DMS79 treated with DMSO at 0.1 percent for 48 hours (cell line): ENCODE results near the gene ADGRV1.
"Not testable (repeated sequence)": the region's sequence is repeated elsewhere in the genome, so short reads cannot be mapped to it uniquely, and the experiment has no call there.

Experiments
- DNase-seq: peaks from one replicate; lab custom pipeline; 2025; lab: John Stamatoyannopoulos, UW

The ADGRV1 gene

DNA sequence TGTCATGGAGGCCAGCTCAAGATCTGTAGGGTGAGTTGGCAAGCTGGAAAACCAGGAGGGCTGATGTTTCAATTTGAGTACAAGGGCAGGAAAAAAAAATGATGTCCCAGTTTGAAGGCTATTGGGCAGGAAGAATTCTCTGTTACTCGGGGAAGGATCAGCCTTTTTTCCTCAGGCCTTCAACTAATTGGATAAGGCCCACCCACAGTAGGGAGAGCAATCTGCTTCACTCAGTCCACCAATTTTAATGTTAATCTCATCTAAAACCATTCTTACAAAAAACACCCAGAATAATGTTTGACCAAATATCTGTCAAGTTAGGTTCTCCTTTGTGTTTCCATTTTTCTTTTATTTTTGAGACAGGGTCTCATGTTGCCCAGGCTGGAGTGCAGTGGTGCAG is 442.1 kb downstream of the ADGRV1 start:
- DNase-seq: no peak

DNA sequence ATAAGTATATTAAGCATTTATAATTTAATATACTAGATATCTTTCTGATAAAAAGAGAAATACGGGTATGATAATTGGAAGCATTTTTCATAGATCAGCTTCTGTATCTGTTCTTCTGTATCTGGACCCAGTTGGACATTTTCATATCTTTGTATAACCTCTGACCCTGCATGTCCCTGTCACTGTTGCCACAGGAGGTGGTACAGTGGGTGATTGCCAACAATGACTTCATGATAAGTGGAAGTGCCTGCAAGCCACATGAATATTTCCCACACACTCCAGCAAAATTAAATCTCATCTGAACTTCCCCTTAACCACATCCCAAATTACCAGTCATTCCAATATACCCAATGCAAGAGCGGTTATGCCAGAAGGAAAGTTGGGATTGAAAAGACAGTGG is 448.1 kb downstream of the ADGRV1 start:
- no peak for DNase-seq

DNA sequence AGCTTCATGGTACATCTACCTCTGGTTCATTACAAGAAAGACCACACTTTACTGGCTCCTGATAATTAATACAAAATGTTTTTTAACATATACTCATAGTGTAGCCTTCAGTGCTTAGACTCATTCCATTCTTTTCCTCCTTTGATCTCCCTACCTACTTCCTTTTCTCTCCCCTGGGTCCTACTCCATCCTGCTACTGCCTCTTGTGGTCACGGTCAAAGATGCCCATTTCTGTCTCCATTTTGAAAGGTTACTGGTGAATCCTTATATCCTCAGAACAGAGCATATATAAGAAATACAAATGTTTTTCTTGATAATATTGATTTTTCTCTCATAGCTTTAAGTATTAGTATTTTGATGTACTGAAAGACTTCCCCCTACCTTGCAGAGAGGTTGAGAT is 448.7 kb downstream of the ADGRV1 start:
- no peak for DNase-seq

DNA sequence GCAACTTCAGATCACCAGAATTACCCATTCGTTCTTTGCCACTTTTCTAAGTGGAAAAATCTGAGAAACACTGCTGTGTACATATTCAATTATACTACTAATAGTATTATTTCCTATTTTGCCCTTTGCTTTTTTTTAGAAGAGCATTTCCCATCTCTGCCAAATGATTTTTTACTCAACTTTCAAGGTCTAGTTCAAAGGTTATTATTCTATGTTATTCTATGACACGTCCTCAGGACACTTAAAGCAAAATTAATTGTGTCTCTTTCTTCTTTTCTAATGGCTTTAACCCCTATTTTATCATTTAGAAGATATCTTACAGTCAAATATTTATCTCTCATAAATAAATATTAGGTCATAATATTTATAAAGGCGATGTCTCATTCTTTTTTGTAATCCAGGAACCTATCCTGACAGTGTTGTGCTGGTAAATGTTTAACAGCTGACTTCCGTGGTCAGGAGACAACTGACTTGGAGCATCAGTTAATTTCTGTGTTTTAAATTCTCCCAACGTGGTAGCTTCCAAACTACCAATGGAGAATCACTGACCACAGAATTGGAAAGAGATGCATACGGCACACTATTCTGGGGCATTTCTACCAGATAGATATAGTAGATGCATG is 449.3 kb downstream of the ADGRV1 start:
- DNase-seq: no peak

DNA sequence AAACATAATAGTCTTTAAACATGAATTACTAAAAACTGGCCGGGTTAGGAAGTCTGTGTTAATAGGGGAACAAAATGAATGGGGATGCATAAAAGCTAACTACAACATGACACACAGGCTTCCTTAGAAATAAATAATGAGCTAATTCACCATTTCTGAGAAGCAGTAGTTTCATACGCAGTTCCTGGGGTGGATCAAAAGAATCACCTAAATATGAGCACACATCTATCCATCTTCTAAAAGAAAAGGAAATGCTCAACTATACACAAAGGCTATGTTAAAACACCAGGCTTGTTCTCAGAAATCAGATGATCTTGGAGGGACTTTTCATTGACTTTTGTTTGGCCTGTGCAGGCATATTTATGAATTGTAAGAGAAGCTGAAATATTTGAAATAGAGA is 451.5 kb downstream of the ADGRV1 start:
- no peak for DNase-seq

DNA sequence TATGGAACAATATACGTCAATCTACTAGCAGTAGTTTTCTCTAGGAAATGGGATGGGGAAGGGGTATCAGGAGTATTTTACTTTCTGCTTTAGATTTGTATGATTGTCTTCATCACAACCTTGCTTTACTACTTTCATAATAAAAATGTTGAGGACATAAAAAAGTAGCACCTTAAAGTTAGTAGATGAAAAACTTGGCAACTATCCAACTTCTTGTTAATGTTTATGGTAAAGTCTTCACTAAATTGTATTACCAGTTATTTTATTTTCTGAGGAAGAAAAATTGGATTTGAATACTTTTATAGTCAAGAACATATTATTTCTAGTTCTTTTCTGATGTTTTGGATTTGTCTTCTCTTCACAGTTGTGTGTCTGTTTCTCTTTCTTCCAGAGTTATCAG is 452.4 kb downstream of the ADGRV1 start:
- DNase-seq: no peak

DNA sequence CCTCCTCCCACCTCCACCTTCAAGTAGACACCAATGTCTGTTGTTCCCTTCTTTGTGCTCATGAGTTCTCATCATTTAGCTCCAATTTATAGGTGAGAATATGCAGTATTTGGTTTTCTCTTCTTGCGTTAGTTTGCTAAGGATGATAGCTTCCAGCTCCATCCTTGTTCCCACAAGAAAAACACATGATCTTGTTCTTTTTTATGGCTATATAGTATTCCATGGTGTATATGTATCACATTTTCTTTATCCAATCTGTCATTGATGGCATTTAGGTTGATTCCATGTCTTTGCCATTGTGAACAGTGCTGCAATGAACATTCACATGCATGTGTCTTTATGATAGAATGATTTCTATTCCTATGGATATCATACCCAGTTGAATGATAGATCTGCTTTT is 454.3 kb downstream of the ADGRV1 start:
- DNase-seq: not testable (repeated sequence)

DNA sequence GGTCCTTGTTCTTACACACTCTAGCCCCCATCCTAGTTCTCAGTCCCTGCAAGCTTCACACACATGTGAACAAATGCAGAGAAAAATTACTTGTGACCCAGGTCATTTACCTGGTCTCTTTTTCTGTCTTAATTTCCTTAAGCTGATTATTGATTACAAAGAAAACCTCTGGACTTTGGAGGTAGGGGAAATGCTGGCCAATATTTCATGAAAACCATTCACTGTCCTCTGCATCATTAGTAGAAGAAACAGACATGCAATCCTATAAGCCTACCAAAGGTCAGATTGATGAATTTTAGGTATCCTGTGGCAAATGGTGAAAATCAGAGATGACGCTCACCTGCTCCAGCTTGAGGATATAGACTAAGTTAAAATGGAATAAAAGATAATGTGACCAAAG is 457.7 kb downstream of the ADGRV1 start:
- DNase-seq: no peak

DNA sequence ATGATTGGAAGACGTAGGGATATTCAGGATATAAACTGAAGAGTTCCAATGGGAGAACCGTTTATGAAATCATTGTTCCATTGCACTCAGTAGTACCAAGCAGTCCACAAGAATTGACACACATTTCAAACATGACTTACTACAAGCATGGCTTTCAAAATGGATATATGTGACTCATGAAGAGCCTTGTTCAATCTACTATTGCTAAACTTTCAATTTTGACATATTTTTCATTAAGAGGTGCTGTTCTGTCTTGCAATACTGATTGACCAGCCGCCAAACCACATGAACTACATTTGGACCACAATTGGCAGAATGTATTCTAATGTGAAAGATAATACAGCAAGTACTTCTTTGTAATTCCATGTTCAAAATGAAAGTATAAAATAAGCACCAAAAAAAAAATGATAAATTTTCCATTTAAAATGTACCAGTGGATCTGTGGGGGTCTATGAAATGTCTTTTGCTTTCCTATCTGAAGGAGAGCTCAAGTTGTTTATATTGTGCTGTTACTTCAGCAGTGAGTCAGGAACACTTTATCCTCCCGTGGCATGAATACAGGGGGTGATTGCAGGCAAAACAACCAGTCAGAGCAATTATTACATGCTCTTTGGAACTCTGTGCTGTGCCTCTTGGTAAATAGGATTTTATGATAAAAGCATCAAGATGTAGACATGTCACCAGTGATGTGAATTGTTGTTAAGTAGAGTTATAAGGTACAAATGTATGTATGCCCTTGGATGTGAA is 458.5 kb downstream of the ADGRV1 start:
- no peak for DNase-seq

DNA sequence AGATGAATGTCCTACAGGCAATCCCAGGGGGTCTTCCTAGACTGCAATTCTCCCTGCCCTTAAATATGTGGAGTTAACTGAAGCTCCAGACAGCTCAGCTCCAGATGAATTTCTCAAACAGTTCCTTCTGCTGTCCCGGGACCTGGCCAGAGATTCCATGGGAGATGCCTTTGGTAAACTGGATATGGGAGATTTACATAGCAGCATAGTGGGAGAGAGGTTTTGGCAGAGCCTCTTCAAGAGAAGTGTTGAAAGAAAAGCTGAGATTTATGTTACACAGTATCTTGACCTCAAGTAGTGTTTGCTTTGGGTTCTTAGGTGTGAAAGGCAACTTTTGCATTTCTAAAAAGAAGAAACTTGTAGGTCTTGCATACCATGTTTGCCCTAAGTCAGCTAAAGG is 459.6 kb downstream of the ADGRV1 start:
- no peak for DNase-seq

DNA sequence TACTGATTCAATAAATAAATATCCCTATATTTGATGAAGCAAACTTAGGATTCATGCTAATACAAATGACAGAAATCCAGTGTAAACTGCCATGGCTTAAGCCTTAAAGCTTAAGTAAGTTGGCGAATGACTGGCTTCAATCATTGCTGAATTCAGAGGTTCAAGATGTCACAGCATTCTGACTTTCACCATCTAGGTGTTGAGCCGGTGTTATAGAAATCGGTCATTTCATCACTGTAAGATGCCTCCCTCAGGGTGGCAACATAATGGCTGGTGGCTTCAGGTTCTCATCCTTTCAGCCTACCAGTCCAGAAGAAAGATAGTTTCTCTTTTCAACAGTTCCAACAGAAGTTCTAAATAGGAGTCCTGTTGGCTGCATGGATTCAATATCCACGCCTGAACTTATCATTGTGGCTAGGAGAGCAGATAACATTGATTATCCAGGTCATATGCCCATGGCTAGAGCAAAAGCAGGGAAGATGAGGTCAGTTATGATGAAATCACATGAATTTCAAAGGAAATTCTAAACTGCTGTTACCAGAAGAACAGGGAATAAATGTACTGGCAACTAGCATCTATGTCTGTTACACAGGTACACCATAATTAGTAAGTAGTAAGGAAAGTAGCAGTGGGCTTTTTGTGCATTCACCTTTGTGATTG is 460.2 kb downstream of the ADGRV1 start:
- no peak for DNase-seq

DNA sequence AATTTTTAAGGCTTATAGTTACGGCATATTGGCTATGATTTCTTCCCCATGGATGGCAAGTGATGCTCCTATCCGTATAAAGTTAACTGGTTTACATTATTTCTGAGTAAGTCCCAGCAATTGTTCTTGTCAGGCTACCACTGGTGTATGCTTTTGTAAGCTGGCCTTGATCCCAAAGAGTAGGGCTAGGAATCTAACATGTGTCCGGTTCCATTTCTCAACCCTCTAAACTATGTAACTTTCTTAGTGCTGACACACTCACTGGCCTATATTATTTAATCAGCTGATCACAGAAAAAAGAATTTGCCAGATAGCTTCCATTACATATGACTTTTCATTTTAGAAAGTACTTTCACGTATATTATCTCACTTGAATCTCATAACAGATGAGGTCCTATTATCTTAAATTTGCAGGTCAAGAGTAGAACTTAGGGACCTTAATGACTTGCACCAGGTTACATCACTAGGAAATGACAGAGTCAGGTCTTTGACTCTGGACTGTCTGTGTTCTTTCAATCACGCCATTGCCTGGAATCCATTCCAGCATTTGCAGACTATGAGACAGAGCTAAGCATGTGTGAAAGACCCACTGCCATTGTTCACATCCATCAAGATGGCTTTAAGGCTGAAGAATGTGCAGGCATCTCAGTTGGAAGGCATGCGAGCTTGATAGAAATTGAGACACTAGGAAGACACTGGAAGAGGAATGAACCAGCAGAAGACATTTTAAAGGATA is 461.6 kb downstream of the ADGRV1 start:
- no peak for DNase-seq

DNA sequence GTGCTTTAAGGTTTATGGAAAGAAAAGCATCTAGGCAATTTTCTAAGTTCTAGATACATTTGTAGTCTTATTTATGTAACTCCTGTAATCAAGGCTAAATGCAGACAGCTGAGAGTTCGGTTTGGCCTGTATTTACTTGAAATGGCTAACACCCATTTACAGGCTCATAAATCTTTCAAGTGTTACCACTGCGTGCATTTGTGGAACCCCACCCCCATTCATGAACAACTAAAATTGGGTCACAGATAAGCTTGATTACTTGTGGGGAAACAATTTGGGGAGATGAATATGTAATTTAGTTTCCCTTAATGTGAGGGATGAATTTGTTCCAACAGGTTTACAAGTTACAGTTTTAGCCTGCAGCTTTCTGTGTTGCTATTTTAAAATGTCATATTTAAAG is 463.9 kb downstream of the ADGRV1 start:
- peak; percentile 17 for DNase-seq

DNA sequence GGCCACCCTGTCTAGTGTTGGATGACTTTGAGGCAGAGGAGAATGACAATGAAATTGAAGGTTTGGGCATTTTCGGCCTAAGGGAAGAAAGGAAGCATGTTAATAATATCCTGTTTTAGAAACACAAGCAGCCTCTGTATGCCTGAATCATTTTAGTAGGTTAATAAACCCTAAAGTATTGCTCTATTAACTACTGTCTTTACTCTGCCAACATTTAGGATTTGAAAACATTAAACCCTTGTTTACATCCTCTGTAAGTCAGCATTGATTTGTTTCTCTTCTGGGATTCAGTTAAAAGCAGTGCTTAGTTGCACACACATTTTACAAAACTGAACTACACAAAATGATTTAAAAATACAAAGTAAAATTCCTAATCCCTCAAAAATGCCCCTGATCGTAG is 465.6 kb downstream of the ADGRV1 start:
- DNase-seq: no peak

DNA sequence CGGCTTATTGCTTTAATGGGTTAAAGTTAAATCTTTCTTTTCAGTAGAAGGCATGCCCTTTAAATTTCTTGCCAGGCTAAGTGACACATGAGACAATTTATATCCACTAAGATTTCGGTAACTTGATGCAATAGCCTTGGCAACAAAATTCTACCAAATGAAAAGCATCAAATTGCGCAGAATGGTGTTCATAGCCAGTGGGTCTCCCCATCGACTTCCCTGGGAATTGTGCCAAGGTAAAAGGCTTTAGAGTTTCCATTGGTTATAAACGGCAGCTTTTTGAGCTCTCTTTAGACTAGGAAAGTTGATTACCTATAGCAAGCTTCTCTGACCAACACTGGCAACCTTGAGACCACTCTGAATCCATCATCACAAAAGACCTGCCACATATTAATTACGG is 466.1 kb downstream of the ADGRV1 start:
- peak; percentile 43 for DNase-seq

DNA sequence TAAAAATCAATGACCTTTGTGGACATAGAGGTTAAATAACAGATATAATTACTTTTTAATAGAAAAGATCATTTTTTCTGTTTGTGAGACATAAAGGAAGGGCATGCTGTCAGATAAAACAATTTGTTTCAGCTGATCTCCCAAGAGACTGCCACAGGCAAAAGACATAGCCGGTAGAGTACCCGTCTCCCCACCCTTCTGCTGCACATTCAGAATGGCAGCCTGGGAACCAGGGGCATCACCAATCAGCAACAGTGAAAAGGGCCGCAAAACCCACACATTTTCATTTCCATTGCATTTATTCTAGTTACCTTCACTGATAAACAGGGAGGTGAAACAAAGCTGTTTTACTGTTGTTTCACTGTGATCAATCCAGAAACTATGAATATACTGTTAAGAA is 466.9 kb downstream of the ADGRV1 start:
- DNase-seq: no peak

DNA sequence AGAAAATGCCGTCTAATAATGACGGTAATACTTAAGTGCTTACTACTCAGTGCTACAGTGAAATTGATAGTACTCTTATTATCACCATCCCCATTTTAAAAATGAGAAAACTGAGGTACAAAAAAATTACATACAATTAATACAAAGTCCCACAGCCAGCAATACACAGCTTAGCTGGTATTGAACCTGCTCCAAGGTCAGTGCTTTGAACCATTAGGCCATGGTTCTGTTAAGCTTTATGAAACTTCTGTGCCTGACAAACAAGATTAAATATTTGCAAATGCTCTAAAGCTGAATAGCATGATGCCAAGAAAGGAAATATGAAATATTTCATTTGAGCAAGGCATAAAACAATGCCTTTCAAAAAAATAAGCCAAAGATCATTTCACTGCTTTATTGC is 467.4 kb downstream of the ADGRV1 start:
- no peak for DNase-seq

DNA sequence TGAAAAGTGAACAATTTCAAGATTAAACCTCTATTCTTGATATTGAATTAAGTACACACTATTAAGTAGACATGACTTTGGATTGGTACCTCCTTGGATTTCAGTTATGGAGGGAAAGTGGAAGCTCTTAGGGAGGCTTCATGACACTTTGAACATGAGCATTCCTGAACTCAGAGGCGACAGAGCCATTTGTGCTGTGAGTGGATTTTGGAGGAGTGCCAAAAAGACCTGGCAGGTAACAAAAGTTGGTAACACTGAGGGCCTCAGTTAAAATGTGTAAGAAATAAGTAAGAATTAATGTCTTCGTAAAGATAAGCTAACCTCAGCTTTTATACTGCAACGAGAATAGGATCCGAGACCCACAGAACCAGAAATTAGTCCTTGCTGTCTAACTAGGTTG is 467.9 kb downstream of the ADGRV1 start:
- DNase-seq: no peak

DNA sequence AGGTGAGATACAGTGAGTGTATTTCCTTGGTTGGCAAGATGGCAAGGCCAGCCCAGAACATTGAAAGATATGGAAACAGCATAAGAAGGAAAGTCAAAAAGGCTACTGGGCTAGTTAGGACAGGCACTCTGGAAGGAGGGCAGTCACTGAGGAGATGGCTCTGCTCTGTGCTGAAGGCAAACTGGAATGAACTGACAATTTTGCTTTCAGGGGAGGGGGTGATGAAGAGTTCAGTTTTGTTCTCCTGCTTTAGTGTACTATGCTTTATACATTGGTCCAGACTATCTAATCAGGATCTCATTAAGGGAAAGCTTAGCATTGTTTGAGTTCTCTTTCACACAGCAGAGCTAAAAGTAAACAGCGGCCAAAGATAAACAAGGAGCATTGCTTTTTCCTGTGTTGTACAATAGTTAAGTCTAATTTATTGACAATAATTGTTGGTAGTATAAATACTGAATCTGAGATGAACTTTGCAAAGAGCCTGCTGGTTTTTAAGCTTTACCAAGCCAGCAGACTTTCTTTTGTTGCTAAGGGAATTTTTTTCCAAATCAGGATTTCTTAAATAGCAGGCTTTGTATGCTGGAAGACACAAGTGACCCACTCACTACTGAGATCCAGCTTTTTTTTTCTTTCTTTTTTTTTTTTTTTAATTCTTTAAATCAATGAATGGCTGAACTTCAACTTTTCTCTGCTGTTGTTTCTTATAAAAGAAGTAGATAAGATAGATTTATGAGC is 469.0 kb downstream of the ADGRV1 start:
- no peak for DNase-seq

DNA sequence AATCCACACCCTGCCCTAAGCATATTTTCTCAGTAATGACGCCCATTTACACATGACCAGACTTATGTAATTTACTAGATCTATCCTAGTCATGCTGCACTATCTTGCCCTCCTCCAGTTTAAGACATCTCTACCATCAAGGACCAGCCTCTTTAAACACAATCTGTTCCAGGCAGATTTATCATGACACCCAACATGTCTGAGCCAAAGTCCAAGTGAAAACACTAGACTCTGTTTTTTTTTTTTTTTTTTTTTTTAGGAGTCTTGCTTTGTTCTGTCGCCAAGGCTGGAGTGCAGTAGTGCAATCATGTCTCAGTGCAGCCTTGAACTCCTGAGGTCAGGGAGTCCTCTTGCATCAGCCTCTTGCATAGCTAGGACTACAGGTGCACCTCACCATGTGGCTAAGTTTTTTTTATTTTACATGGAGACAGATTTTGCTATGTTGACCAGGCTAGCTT is 469.9 kb downstream of the ADGRV1 start:
- DNase-seq: no peak

DNA sequence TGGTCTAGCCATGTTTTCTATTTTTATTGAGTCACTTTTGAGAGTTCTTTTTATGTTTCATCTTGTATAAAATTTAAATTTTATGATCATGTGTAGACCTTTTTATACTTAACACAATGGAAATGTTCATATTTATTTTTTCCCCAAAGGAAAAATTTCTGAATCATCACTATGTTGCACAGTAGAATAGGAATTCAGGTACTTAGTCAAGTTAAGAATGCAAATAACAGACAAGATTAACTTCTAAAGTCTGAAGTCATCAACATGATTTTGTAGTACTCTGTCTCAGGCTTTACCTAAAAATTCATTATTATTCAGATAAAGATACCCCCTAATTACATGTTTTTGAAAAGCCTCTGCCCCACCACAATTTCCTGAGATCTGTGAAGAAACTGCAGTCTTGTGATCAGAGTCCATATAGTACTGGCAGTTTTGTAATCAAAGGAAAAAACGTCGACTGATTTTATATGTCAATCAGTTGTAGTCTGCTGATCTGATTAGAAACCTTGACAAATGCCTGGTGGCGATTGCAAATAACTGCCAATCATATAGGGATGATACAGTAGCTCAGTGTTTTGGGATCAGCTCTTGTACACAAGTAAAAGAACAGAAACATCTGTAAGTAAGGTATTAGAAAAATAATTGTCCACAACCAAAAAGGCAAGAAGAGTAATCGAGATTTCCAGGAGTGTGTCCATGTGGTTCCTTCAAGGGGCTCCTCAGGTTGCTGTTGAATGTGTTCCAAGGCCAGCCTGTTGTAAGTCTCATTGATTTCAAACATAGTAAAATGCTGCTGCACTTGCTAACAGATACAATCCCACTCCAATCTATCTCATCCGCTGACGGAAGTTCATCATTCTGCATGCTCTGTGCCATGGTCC is 472.2 kb downstream of the ADGRV1 start:
- no peak for DNase-seq
